Right renal pelvis (tissue), 4 donors: ENCODE results near the gene DMAC1. TPM values are rescaled to one million over a fixed set of nuclear protein-coding genes. Genes with fewer than 3 reads are reported as not detected.

Experiments
- DNase-seq, 4 donors: peaks; one replicate each; pipeline ENCODE4 v3.0.0-alpha.2; 2013; ENCODE audit warnings: low read depth in 4 of 4, low spot score in 3 of 4, missing footprints in 1 of 4
- polyA plus RNA-seq, 4 donors: library from polyadenylated mRNA; unstranded; fragments of 120-200 nt; gene quantifications; one replicate each; pipeline ENCODE4 v1.2.1, GENCODE V29; 2013; ENCODE audit not compliant: insufficient read length in 4 of 4

Gene DMAC1
- polyA plus RNA-seq, 4 donors = 82.1 to 98.0 (median 91.7) TPM

DNA sequence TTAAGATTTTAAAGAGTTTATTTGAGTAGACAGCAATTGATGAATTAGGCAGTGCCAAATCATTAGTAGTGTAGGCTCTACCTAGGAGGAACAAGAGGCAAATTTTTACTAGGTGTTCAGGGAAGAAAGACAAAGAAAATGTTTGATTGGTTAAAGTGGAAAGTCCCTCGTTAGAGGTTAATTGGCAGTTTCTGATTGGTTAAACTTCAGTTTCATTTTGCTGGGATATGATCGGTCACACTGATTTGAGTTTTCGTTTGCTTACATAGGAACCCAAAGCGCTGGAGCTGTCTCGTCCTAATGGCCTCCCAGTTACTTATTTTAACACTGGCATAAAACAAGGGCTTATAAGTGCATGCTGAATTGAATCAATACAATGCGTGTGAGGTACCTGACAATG is 15.1 kb downstream of the DMAC1 start:
- no peak for DNase-seq

DNA sequence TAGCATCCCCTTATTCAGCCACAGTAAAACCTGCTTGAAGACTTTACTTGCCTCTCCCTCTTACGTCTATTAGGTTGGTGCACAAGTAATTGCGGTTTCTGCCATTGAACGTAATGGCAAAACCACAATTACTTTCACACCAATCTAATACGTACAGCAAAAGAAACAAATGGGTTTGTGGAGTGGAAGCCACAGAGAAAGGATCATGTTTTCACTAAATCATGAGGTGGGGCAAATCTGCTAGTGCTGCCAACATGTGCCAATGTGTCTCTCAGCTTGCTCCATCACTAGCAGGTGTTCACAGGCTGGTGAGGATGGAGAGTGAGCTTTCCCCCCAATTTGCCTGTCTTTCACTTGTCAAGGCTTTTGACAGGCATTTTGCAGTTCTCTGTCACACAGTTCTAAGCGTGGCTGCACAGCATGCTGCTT is 15.9 kb downstream of the DMAC1 start:
- DNase-seq = no peak

DNA sequence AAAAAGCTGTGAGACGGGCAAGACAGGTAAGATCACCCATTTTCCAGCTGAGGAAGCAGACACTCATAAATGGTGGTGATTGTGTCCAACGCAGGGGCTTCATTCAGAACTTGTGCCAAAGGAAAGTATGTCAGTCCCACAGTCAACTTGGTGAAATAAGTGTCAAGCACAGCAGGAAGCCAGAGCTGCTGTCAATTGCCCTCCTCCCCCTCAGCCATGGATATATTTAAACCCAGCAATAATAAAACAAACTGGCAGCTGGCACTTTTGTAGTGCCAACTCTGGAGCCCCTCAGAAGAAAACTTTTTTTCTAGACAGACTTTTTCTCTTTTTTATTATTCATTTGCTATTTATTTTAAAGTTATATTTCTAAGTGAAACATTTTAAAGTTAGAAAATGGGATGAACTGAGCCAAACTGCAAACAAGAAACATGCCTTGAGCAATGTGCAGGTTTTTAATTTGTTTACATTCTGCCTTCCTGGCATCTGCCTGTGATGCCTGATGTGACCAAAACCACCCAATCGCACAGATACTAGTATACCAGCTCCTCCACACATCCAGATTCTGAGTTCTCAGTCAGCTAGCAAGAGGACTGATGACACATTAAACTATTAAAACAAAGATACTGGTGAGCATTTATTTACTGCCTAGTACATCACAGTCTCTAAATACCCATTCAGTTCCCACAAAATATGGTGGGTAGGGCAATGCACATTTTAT is 17.0 kb downstream of the DMAC1 start:
- no peak for DNase-seq

DNA sequence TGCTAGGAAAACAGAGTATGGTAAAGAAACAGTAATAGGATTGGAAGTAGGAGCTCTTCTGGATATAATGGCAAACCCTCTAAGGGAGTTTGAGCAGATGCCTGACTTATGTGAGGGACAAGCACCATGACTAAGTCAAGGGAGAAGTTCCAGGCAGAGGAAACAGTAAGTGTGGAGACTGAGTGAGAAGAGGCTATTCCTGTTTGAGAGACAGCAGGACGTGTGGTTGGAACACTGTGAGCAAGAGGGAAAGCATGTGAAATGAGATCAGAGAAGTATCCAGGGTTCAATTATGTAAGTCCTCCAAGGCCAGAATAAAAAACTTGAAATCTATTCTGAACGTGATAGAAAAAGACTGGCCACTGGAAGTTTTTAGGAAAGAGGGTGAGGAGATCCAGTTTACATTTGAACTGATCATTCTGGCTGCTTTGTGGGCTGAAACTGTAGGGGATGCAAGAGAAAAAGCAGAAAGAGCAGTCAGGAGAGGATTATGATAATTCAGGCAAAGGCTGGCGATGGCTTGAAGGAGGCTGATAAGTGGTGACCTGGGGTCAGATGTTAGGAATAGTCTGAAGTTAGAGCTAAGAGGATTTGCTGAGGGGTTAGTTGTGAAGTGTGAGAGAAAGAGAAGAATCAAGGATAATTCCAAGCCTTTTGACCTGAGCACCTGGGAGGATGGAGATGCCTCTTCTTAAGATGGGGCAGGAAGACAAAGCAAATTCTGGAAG is 19.2 kb downstream of the DMAC1 start:
- DNase-seq = no peak

DNA sequence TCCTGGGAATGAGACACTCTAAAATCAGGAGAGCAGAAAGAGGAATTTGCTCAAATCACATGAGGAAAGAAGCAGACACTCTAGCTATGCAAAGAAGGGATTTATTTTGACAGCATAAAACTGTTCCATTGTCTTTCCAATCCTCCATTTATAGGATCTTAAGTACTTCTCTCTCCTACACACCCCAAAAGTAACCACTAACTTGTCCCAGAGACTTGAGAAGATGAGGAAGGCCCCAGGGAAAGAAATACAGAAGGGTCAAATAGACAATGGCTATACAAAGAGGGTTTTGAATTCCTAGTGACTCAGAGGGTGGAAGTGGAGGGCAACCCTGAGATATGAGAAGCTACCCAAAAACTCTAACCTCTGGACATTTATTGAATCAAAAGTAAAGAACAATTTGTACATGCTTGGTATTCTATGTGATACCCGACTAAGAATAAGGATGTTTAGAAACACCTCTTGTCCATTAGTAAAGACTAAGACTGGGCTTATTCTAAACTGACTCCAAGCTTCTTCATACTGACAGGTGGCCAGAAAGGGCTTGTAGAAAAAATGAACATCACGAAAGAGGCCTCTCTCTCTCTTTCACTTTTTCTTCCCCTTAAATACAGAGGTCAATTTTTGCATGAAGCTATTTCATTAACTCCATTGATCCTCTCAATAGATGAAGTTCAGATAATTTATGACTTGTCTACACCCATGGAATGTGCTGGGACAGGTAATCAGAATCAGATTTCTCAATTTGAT is 20.6 kb downstream of the DMAC1 start:
- no peak for DNase-seq

DNA sequence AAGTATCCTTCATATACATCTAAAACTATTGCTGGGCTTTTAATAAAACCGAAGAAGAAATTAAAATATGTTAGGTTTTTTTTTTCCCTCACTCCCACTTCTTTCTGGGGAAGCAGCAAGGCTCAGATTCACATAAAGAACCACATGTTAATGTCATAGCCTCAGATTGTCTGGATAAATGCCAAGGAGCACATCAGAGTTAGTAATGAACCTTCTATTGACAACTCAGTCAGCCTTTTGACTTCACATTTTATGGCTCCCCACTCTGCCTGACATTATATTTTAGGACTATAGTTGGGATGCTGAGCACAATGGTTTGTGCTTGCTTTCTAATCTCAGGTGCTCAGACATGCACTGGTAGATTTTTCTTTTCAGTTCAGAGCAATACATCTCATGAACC is 21.8 kb downstream of the DMAC1 start:
- no peak for DNase-seq

DNA sequence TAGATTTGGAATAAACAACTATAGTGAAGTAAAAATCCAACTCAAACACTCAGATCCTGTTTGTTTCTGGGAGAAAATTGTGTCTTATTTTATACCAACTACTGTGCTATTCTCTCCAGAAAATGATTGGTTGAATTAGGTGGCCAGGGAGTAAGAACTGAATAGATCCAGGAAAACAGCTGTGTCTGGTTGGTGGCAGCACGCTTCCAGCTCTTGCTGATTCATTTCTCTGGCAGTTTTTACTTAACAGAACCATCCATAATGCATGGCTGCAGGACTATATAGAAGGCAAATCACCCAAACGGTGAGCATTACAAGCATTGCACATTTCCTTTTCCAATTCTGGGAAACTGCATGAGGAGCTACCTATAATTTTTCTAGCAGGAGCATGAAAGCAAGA is 29.5 kb downstream of the DMAC1 start:
- no peak for DNase-seq

DNA sequence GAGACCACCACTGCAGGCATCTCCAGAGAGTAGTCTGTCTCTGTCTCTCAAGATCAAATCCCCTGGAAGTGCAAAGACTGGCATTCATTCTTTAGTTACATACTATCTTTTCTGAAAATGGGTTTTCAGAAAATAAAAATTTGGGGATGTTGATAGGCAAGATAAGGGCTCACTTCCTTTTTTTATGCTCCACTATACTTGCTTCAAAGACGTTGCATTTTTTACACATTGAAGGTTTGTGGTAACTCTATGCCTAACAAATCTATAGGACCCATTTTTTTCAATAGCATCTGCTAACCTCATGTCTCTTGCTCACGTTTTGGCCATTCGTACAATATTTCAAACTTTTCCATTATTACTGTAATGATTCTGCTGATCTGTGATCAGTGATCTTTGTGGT is 37.0 kb downstream of the DMAC1 start:
- no peak for DNase-seq

DNA sequence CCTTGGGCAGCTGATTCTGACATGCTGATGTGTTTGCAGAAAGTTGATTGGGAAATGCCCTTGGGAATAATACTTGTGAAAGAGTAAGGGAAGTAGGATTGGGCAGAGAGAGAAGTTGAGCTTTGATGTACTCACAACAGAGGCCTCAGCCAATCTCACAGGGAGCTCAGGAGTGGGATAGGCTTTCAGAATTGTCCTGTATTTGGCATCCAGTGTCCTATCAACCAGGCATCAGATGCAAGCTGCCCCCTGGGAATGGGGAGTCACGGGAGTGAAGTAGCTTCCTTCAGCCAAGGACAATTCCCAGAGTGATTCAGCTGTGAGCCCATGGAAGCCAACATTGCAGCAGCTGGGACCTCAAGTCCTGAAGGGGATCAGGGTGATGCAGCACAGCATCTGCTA is 39.6 kb downstream of the DMAC1 start:
- DNase-seq = no peak

DNA sequence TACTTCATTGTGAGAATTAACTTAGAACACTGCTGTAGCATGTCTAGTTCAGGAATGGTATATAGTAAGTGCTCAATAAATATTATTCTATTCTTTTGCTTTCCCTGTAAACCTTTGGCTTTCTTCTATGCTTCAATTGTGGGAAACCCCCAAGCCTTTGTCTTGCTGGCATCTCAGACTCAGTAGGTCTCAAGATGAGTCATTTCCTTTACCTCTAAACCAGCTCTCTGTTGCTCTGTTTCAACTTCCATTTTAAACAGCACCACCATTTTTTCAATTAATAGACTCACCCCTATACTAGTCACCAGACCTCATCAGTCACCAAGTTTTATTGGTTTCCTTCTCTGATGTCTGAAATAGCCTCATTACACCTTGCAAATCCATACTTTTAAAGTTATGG is 43.5 kb downstream of the DMAC1 start:
- DNase-seq = no peak

DNA sequence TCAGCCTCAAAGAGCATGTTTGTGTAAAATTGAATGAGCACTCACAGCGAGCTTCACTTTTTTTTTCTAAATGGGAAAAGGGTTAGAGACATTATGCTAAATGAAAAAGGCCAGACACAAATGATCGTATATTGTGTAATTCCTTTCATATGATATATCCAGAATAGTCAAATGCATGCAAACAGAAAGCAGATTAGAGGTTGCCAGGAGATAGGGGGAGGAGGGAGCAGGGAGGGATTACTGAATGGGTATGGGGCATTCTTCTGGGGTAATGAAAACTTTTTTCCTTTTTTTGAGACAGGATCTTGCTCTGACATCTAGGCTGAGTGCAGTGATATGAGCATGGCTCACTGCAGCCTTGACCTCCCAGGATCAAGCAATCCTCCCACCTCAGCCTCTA is 47.1 kb downstream of the DMAC1 start:
- no peak for DNase-seq
